ENCODE results near the gene MAN1A2.

MAN1A2 gene

GRCh38 chr1:117559985-117560384, 192.7 kb downstream of the MAN1A2 start:
- no peak for DNase-seq (ENCODE audit: low spot score)

GRCh38 chr1:117561071-117561470, 193.8 kb downstream of the MAN1A2 start:
- no peak for DNase-seq (ENCODE audit: low spot score)

- DNase-seq (ENCODE audit: low spot score), result no peak
Measured at GRCh38 chr1:117561551-117561950, 194.3 kb downstream of the MAN1A2 start.

DNA sequence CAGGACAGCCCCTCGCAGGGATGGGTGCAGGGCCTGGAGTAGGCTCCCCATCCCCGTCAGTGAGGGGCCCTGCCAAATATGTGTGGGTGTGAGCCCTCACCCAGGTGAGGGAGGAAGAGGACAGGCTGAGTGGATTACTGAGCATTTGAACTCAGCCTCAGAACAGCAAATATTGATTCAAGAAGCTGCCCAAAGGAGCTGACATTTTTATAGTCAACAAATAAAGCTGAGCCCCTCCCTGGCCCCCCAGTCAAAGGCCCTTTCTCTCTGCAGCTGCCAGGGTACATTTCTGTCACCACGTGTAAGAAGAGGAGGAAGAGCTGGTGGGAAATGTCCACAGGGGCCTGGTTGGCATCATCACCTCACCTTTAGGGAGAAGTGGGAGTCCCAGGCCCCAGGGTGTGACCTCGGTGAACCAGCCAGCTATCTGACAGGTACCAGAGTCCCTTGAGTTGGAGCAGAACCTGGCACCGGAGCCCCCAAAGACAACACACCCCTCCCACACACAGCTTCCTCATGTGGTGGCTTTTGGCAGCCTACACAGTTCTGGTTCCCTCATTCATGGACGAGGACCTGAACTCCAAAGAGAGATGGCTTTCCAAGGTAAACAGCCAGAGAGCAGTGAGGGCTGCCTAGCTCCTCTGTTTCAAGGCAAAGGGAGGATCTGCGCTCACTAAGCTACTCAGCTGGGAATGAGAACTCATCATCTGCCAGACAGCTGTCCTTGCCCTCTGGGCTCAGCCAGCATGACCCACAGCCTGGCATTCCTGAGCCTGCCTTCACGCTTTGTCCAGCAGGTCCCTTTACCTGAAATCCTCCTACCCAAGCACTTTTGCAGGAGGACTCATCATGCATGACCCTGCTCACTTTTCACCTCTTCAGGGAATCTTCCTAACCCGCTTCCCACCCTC, 195.6 kb downstream of the MAN1A2 start:
- no peak for DNase-seq (ENCODE audit: low spot score)

DNA sequence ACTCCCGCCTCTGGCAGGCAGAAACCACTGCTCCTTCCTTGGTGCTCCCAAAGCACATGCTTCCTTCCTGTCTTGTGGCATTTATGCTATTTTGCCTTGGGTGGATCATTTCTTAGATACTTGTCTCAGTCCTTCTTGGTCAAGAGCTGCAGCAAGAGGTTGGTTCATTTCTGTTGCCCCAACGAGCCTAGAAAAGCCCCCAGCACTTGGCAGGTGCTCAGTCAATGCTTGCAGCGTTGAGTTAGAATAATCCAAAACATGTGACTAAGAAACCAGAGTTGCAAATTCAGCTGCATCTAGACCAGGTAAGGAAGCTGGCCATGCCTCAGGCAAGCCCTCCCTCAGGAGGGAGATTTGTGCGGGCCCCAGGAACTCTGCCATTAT, 196.2 kb downstream of the MAN1A2 start:
- DNase-seq (ENCODE audit: low spot score), result no peak

- DNase-seq (ENCODE audit: low spot score), result no peak
Measured at GRCh38 chr1:117564227-117565075, 197.2 kb downstream of the MAN1A2 start.

DNA sequence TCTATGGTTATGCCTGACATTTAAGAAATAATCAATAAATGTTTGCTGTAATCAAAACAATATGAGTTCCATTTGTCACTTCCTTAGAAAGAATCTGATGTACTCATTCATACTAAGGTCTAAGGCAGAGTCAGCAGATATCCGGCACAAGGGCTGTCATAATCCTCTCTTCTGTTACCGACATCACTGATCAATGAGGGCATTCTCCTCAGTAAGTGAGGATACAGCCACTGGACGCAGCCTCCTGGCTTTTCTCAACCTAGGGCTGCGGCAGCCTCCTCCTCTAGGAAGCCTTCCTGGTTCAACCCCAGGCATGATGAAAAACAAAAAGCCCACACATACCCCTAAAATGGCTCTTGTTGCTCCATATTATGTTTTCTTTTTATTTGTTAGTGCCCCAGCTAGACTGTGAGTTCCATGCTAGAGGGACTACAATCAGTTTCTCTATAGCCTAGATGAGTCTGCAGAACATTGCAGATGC, 197.9 kb downstream of the MAN1A2 start:
- DNase-seq (ENCODE audit: low spot score), result no peak

GRCh38 chr1:117565745-117566455, 198.7 kb downstream of the MAN1A2 start:
- DNase-seq (ENCODE audit: low spot score), result no peak

- DNase-seq (ENCODE audit: low spot score), result no peak
Measured at GRCh38 chr1:117566556-117566955, 199.3 kb downstream of the MAN1A2 start.

DNA sequence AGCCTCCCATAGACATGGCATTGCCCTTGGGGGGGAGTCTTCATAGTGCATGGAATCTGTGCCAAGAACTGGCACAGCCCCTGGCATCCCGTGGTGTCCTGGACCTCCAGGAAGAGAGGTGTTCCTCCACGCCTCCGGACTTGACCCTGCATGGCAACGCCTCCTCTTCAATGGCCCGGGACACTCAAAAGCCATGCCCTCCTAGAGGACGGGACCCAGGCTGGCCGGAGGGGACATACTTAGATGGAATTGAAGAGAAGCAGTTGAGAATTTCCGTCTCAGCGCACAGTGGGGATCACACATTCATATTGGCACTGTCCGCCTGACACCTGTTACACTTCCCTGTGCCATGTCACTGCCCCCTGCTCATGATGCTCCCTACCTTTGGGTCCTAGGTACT, 200.2 kb downstream of the MAN1A2 start:
- DNase-seq (ENCODE audit: low spot score), result no peak

DNA sequence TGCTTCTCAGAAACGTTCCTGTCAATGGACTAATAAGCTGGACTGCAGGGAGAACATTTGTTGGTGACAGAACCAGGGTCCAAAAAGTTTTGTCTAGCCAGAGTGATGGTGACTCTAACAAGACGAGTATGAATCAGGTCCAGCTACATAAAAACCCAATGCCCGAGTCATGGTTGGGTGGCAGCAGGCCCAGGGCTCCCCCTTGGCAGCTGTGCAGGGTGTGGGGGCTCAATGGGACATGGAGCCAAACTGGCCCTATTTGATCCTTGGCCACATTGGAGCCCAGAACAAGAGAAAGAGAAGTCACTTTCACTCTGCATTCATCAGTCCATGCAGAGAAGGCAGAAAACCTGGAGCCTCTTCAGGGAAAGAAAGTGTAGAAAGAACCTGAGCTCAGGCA, 200.7 kb downstream of the MAN1A2 start:
- DNase-seq (ENCODE audit: low spot score), result no peak

- no peak for DNase-seq (ENCODE audit: low spot score)
Measured at GRCh38 chr1:117568999-117569398, 201.8 kb downstream of the MAN1A2 start.

GRCh38 chr1:117569856-117570255, 202.6 kb downstream of the MAN1A2 start:
- no peak for DNase-seq (ENCODE audit: low spot score)

- peak; percentile 14 for DNase-seq (ENCODE audit: low spot score)
Measured at GRCh38 chr1:117570988-117571409, 203.8 kb downstream of the MAN1A2 start.

GRCh38 chr1:117571496-117571895, 204.2 kb downstream of the MAN1A2 start:
- DNase-seq (ENCODE audit: low spot score), result no peak

- DNase-seq (ENCODE audit: low spot score), result no peak
Measured at GRCh38 chr1:117572546-117572945, 205.3 kb downstream of the MAN1A2 start.

DNA sequence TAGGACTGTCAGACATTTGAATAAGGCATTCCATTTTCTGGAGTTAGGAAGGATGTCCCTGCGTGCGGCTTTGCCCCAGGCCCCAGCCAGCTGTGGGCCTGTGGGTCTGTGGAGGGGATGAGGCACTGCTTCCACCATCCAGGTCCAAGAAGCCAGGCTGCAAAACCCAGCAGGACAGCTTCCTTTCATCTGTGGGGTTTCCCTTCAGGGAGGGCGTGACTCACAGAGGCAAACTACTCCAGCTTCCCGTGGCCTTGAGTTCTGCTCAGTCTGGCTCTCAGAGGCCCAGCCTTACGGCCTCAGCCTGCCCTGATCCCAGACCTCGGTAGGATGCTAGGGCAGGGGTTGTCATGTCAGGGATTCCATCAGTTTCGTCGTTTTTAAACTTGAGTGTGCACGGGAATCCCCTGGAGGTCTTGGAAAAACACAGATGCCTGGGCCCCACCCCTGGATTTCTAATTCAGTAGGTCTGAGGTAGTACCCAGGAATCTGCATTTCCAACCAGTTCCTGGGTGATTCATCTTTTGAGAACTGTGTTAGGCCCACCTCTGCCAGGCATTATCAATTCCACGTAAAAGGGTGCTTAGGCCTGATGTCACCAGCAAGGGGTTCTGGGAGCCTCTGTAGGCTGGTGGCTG, 206.3 kb downstream of the MAN1A2 start:
- no peak for DNase-seq (ENCODE audit: low spot score)

DNA sequence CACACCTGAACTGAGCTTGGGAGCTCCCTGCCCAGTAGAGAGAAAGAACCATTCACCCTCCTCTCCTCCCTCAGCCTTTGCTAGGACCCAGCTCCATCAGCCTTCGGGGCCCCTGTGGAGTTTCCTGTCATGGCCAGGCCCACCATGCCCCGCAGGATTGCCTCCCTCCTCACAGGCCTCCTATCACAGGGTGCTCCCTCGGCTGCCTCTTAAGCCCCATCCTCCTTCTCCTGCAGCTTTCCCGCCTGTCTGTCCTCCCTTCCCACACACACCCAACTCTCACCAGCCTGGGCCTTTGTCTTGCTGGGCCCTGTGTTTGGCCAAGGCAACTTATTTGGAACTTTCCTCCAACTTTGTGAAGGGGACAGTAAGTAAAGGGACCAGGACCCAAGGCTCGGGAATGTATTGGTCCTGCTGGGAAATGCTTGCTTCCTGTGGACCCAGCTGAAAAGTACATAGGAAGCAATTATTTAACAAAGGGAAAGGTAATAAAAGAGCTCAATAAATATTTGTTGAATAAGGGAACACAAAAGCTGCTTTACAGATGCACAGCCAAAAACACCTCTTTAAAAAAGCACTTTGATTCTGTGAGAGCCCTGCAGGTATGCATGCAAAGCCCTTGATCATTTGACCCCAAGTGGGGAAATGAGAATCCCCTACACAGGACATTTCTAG, 207.0 kb downstream of the MAN1A2 start:
- DNase-seq (ENCODE audit: low spot score), result no peak

DNA sequence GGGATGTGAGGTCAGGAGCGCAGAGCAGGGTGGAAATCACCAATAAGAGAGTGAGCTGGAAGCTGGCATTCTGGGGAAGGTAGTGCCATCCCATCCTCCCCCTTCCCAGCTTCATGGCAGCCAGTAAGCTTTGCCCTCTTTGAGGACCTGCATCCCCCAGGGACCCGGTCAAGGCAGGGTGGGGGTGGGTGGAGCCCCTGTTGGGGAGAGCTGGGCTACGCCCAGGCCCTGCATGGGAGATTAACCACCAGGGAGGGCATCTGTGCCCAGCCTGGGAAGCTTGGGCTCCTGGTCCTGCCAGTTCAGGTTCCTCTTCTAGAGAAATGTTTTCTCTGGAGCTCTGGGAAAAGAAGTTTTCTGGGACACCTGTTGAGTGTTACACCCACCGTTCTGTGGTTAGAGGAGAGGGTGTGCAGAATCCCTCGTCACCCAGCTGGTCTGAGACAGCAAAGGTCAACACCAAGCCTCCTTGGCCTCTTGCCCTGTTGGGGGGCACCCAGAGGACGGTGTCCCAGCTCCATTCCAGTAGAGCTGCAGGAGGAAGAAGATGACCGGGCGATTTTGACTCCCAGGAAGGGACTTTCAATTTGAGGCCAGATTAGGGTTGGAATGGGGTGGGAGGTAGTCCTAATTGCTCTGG, 208.5 kb downstream of the MAN1A2 start:
- DNase-seq (ENCODE audit: low spot score), result no peak

GRCh38 chr1:117576236-117576635, 209.0 kb downstream of the MAN1A2 start:
- DNase-seq (ENCODE audit: low spot score), result no peak

Data from LoVo (cell line).